Retinal pigment epithelial cell (primary cell): ENCODE measurements around the gene DUSP22.

Source experiments
- DNase-seq: peaks from one replicate; pipeline ENCODE4 v3.0.0-alpha.2; 2010; ENCODE audit warnings: low read depth
- H3K4me3 ChIP-seq: 2 replicates; pipeline ENCODE4 v1.5.1; 2011; ENCODE audit warnings: mild to moderate bottlenecking, low read length, control low read depth, moderate library complexity
- TF ChIP-seq, protein P1 (sequence below): conservative IDR thresholded peaks from 2 replicates; pipeline ENCODE4 v1.5.1; 2011; ENCODE audit warnings: low read depth, low read length, control low read depth, inconsistent platforms

The DUSP22 gene

GRCh38 chr6:396126-396520, 103.8 kb downstream of the DUSP22 start:
- DNase-seq = no peak
- H3K4me3 ChIP-seq = no peak overlapping the region
- TF ChIP-seq, protein P1, sequence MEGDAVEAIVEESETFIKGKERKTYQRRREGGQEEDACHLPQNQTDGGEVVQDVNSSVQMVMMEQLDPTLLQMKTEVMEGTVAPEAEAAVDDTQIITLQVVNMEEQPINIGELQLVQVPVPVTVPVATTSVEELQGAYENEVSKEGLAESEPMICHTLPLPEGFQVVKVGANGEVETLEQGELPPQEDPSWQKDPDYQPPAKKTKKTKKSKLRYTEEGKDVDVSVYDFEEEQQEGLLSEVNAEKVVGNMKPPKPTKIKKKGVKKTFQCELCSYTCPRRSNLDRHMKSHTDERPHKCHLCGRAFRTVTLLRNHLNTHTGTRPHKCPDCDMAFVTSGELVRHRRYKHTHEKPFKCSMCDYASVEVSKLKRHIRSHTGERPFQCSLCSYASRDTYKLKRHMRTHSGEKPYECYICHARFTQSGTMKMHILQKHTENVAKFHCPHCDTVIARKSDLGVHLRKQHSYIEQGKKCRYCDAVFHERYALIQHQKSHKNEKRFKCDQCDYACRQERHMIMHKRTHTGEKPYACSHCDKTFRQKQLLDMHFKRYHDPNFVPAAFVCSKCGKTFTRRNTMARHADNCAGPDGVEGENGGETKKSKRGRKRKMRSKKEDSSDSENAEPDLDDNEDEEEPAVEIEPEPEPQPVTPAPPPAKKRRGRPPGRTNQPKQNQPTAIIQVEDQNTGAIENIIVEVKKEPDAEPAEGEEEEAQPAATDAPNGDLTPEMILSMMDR = no peak

DNA sequence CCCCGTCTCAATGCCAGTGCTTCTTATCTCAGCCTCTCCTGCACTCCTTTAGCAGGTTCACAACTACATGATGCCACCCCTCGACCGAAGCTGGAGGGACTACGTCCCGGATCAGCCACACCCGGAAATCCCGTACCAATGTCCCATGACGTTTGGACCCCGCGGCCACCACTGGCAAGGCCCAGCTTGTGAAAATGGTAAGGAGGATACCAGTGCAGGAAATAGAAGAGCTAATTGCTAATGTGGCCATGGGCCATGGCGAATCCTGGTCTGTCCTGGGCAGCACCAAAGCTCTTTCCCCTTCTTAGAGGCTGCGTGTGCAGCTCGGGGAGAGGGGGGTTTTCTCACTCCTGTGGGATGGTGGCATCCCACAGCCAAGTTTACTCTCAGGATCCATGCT, 104.8 kb downstream of the DUSP22 start:
- H3K4me3 ChIP-seq = no peak overlapping the region
- no peak for DNase-seq
- TF ChIP-seq, protein P1 = no peak

- no peak overlapping the region for H3K4me3 ChIP-seq
- TF ChIP-seq, protein P1 = no peak
- no peak for DNase-seq
These were observed 105.3 kb downstream of the DUSP22 start for GRCh38 chr6:397604-398003.

- no peak overlapping the region for H3K4me3 ChIP-seq
- TF ChIP-seq, protein P1 = no peak
- no peak for DNase-seq
These were observed 105.8 kb downstream of the DUSP22 start for GRCh38 chr6:398065-398464.

DNA sequence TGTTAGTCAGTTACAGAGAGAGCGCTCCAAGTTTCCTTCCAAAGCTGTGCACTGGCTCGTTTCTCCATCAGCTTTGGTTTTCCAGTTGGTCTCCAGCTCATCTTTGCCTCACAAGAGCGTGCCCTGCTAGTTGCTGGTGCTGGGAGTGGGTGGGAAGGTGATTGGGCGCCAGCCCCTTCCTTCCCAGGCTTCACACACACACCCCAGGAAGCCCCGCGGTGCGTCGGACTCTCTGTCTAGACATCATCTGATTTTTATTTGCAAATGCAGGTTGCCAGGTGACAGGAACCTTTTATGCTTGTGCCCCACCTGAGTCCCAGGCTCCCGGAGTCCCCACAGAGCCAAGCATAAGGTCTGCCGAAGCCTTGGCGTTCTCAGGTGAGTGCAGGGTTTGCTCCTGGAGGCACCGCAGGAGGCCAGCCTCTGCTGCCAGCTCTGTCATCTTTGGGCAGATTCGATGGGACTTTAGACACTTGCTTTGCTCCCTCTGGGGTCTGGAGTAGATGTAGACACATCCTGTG, 106.3 kb downstream of the DUSP22 start:
- no peak for DNase-seq
- no peak overlapping the region for H3K4me3 ChIP-seq
- TF ChIP-seq, protein P1 = no peak

DNA sequence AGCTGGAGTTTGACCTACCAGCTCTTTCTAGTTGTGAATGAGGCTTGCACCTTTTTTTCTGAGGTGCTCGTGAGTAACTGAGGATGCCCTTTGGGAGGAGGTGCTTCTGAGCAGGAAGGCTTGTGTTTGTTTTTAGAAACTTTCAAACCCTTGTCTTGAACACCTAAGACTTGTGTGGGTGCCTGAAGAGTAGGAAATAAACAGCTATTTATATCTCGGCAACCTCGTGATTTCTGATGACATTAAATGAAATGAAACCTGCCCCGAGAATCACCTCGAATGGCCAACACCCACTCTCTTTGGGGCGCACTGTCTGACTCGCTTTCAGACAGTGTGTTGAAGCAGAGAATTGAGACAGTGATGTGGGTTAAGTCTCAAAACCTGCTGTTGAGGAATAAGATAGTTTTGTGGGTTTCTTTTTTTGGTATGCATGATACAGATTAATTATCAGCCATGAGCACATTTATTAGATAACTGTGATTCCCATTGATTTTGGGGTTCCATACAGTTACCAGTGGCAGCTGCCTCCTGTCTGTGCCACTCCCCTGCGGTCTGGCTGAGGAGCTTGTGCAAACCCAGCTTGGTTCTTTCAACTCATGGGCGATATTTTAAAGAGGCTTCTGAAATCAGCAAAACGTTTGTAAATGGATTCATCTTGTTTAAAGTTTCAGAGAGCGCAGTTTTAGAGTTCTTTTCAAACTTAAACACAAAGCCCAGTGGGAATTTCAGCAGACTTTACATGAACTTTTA, 107.7 kb downstream of the DUSP22 start:
- H3K4me3 ChIP-seq = no peak overlapping the region
- DNase-seq = no peak
- TF ChIP-seq, protein P1 = no peak

DNA sequence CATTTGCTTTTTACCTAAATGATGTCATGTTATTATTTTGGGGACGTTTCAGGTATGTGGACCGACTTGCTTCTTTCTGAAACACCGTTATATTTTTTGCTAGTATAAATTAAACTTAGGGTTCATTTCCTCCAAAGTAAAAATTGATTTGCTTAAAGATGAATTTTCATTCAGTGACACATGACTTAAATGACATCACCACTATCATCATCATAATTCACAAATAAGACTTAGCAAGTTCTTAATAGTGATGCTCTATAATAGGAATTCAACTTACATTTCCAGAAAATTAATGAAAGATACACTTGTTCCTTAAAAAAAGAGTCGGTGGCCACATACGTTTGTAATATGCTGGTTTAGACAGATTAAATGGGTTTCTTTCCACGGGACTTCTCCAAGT, 108.5 kb downstream of the DUSP22 start:
- no peak for DNase-seq
- TF ChIP-seq, protein P1 = no peak
- no peak overlapping the region for H3K4me3 ChIP-seq
